Activated naive CD4-positive, alpha-beta T cell treated with anti-CD3 and anti-CD28 coated beads, Interleukin-2, amount 50 U/mL, for 24 hours (primary cell): ENCODE measurements around the gene LHX2.
"Not testable (repeated sequence)": the region's sequence is repeated elsewhere in the genome, so short reads cannot be mapped to it uniquely, and the experiment has no call there.

Experiments
- H3K27ac Mint-ChIP-seq: one replicate; pipeline ENCODE4 v1.8.0; 2021; ENCODE audit warnings: mild to moderate bottlenecking, mixed read lengths
- H3K27me3 Mint-ChIP-seq: one replicate; pipeline ENCODE4 v1.8.0; 2021; ENCODE audit warnings: mixed read lengths
- H3K36me3 Mint-ChIP-seq: one replicate; pipeline ENCODE4 v1.8.0; 2021; ENCODE audit warnings: mixed read lengths
- H3K4me1 Mint-ChIP-seq: one replicate; pipeline ENCODE4 v1.8.0; 2021; ENCODE audit warnings: mixed read lengths
- H3K4me3 Mint-ChIP-seq: one replicate; pipeline ENCODE4 v1.8.0; 2021; ENCODE audit warnings: mild to moderate bottlenecking, mixed read lengths
- H3K9me3 Mint-ChIP-seq: one replicate; pipeline ENCODE4 v1.8.0; 2021; ENCODE audit warnings: mixed read lengths

LHX2 gene

GRCh38 chr9:123992679-123993078, 18.9 kb upstream of the LHX2 start:
- peaks cover 39% of the 10 kb centered on the region for H3K27me3 Mint-ChIP-seq
- H3K36me3 Mint-ChIP-seq, H3K27ac Mint-ChIP-seq, H3K4me1 Mint-ChIP-seq, H3K4me3 Mint-ChIP-seq, H3K9me3 Mint-ChIP-seq: not testable (repeated sequence)

- Mint-ChIP-seq H3K27ac (no peak overlapping the region), H3K27me3 (peaks cover 57% of the 10 kb centered on the region), H3K9me3 (no peaks in the 10 kb centered on the region), H3K36me3 (no peaks in the 10 kb centered on the region), H3K4me1 (peaks cover 30% of the 10 kb centered on the region), H3K4me3 (peak overlapping the region; percentile 51)
Observed at GRCh38 chr9:123996731-123997421, 14.7 kb upstream of the LHX2 start.

- Mint-ChIP-seq H3K27me3 (peaks cover 63% of the 10 kb centered on the region), H3K36me3 (no peaks in the 10 kb centered on the region), H3K9me3 (no peaks in the 10 kb centered on the region), H3K27ac (peak overlapping the region; percentile 59), H3K4me3 (peak overlapping the region; percentile 51), H3K4me1 (peaks cover 30% of the 10 kb centered on the region)
Observed at GRCh38 chr9:123997665-123998277, 13.8 kb upstream of the LHX2 start.

DNA sequence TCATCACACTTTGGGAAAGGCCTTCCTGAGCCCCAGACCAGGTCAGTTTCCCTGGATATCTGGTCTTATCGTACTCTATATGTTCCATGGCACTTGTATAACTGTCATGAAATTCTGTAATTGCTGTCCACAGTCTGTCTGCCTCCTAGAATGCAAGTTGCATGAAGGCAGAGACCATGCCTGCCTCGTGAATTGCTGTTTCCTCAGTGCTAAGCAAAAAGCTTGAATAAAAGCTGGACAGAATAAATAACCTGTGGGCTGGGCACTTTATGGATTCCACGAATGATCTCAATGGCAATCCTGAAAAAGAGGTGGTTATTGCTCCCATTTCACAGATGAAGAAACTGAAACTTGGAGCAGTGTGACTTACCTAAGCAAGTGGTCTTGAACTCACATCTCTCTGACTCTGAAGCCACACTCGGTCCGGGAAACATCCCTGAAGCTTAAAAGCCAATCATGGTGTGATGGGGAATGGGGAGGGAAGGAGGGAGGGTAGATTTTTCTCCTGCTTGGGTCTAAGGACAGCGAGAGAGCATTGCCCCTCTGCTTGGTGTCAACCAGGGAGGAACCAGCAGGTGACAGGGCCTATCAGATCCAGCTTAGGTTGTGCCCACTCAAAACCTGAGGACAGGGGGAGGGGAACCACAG, 13.2 kb upstream of the LHX2 start:
- H3K9me3 Mint-ChIP-seq = no peaks in the 10 kb centered on the region
- H3K27ac Mint-ChIP-seq = peak overlapping the region; percentile 59
- H3K27me3 Mint-ChIP-seq = peaks cover 69% of the 10 kb centered on the region
- H3K4me1 Mint-ChIP-seq = peaks cover 30% of the 10 kb centered on the region
- H3K4me3 Mint-ChIP-seq = peak overlapping the region; percentile 89
- no peaks in the 10 kb centered on the region for H3K36me3 Mint-ChIP-seq

- Mint-ChIP-seq H3K9me3 (no peaks in the 10 kb centered on the region), H3K4me1 (peaks cover 30% of the 10 kb centered on the region), H3K4me3 (peak overlapping the region; percentile 89), H3K36me3 (no peaks in the 10 kb centered on the region), H3K27me3 (peaks cover 73% of the 10 kb centered on the region), H3K27ac (no peak overlapping the region)
Observed at GRCh38 chr9:123998970-123999621, 12.5 kb upstream of the LHX2 start.

DNA sequence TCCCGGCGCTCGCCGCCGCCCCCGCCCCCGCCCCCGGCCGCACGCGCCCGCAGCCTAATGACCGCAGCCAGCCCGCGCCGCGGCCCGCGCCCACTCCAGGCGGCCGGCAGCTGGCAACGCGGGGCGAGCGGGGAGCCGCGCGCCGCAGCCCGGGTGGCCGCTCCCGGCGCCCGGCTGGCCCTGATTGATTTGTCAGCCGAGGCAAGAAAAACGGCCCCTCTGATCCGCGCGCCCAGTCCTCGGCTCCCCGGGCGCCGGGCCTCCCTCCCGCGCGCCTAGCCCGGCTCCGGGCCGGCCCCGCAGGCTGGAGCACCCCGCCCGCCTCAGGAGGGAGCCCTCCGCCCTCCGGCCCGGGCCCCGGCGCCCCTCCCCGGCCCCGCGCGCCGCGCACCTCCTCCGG, 11.9 kb upstream of the LHX2 start:
- Mint-ChIP-seq H3K9me3 (no peaks in the 10 kb centered on the region), H3K27me3 (peaks cover 70% of the 10 kb centered on the region), H3K36me3 (no peaks in the 10 kb centered on the region), H3K4me1 (peaks cover 30% of the 10 kb centered on the region), H3K27ac (no peak overlapping the region), H3K4me3 (no peak overlapping the region)

GRCh38 chr9:124000161-124000783, 11.3 kb upstream of the LHX2 start:
- H3K4me3 Mint-ChIP-seq = peak overlapping the region; percentile 74
- no peaks in the 10 kb centered on the region for H3K36me3 Mint-ChIP-seq
- H3K4me1 Mint-ChIP-seq = peaks cover 30% of the 10 kb centered on the region
- peaks cover 70% of the 10 kb centered on the region for H3K27me3 Mint-ChIP-seq
- H3K27ac Mint-ChIP-seq = peak overlapping the region; percentile 38
- no peaks in the 10 kb centered on the region for H3K9me3 Mint-ChIP-seq

- Mint-ChIP-seq H3K4me3 (peak overlapping the region; percentile 74), H3K9me3 (no peaks in the 10 kb centered on the region), H3K36me3 (no peaks in the 10 kb centered on the region), H3K27ac (peak overlapping the region; percentile 38), H3K4me1 (peaks cover 30% of the 10 kb centered on the region), H3K27me3 (peaks cover 69% of the 10 kb centered on the region)
Observed at GRCh38 chr9:124000784-124001457, 10.6 kb upstream of the LHX2 start.

DNA sequence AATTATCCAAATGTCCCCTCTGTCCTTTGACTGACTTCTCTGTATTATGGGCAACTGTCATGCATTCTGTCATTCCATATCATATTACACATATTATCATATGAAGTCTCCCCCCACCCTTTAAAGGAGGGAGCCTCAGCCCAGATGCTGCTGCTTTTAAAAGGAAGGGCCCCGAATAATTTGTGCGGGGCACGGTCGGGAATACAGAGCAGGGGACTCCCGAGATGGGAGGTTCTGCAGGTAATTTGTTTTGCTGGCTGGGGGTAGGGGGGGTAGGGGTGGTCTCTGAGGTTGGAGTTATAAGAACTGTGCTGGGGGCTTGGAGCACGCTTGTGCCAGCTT, 10.1 kb upstream of the LHX2 start:
- H3K27ac Mint-ChIP-seq = no peak overlapping the region

GRCh38 chr9:124001866-124002525, 9.6 kb upstream of the LHX2 start:
- Mint-ChIP-seq H3K4me3 (no peak overlapping the region), H3K36me3 (no peaks in the 10 kb centered on the region), H3K27me3 (peaks cover 73% of the 10 kb centered on the region), H3K27ac (no peak overlapping the region), H3K9me3 (no peaks in the 10 kb centered on the region), H3K4me1 (peaks cover 29% of the 10 kb centered on the region)

More for the DNA sequence above, 10.1 kb upstream of the LHX2 start:
- H3K36me3 Mint-ChIP-seq = no peaks in the 10 kb centered on the region
- H3K27me3 Mint-ChIP-seq = peaks cover 70% of the 10 kb centered on the region
- H3K4me1 Mint-ChIP-seq = peaks cover 30% of the 10 kb centered on the region
- no peak overlapping the region for H3K4me3 Mint-ChIP-seq
- no peaks in the 10 kb centered on the region for H3K9me3 Mint-ChIP-seq

DNA sequence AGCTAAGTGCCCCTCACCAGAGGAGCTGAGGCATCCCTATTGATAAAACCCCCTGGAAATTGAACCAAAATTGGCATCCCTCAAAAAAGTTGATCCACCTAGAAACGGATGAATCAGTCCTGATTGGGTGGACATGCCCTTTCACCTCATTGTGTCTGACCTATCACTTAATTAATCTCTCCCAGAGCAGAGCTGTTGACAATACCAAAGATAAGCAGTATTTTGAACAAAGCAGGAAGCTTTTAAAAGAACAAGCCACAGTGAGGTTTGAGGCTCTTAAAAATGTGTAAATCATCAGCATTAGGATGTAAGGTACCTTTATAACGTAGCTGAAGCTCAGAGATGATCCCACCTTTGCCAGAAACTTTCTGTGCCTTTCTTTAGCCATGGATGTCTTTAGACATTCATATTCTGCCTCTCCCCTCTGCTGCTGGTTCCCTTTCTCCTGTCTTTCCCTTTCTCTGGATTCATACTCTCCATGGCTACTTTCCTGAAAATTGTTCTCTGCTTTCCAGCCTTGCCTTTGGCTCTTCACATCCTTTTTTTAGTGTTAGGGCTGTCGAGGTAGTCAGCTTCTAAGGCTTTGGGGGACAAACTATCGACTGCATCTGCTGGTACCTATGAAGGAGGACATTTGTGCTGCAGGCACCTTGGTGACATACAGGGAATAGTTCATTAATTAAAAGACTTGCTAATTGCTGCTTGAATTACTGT, 7.8 kb upstream of the LHX2 start:
- Mint-ChIP-seq H3K4me1 (peaks cover 17% of the 10 kb centered on the region), H3K27me3 (peaks cover 70% of the 10 kb centered on the region)

GRCh38 chr9:124004593-124004992, 7.0 kb upstream of the LHX2 start:
- Mint-ChIP-seq H3K27ac (no peak overlapping the region), H3K27me3 (peaks cover 72% of the 10 kb centered on the region), H3K4me1 (peaks cover 17% of the 10 kb centered on the region), H3K4me3 (no peak overlapping the region), H3K9me3 (no peaks in the 10 kb centered on the region), H3K36me3 (no peaks in the 10 kb centered on the region)

More for the DNA sequence above, 7.8 kb upstream of the LHX2 start:
- no peaks in the 10 kb centered on the region for H3K9me3 Mint-ChIP-seq
- no peaks in the 10 kb centered on the region for H3K36me3 Mint-ChIP-seq
- H3K27ac Mint-ChIP-seq = no peak overlapping the region
- no peak overlapping the region for H3K4me3 Mint-ChIP-seq

DNA sequence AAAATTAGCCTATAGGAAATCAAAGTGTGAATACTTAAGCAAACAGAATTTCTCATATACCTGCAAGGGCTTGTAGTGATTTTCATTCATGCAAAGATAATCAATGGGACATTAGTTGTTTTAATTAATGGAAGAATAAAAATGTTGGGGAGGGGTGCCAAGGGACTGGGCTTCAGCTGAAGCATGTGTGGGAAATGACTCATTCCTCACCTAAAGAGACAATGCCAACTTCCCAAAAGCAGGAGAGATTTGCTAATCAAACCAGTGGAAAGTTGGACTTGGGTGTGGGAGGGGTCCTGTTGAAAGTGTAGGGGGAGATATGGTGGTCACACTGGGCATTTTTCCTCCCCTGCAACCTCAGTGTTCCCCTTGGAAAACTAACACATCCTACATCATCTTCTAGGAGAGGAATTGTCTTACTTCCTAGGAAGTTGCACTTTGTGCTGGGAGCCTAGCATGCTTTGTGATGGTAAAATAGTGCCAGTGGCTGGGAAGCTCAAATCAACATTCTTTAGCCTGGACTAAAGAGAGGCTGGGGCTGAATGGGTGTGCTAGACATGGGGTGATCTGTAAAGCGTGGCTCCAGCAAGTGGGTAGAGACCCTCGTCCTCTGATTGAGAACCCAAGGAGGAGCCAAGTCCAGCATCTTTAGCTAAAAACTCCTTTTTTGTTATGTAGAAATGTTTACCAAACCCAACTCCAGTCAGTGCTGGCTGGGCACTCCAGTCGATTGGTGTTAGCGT, 6.4 kb upstream of the LHX2 start:
- Mint-ChIP-seq H3K27me3 (peaks cover 78% of the 10 kb centered on the region), H3K36me3 (no peaks in the 10 kb centered on the region), H3K4me3 (no peak overlapping the region), H3K4me1 (peaks cover 23% of the 10 kb centered on the region), H3K27ac (no peak overlapping the region), H3K9me3 (no peaks in the 10 kb centered on the region)
